HEK293 (cell line): ENCODE results near the gene ZNF860.

Source experiments
- CTCF ChIA-PET: fragments of 350-600 bp; formaldehyde crosslinking; extraction: SDS; loops from one replicate; lab custom pipeline; 2021; ENCODE audit warnings: antibody characterized with exemption; lab: Yijun Ruan, JAX
- POLR2A ChIA-PET: fragments of 300-600 bp; formaldehyde crosslinking; extraction: SDS; loops from one replicate; lab custom pipeline; 2020; ENCODE audit warnings: antibody characterized with exemption, inconsistent platforms; lab: Yijun Ruan, JAX
- H3K27ac ChIP-seq: fragments of 200-500 bp; sonication (Bioruptor generic); 2 replicates; pipeline ENCODE4 v1.5.1; 2014; ENCODE audit warnings: low read depth, low read length, control low read depth, inconsistent platforms; ENCODE audit errors: extremely low read depth
- H3K36me3 ChIP-seq, 2 experiments: fragments of 200-500 bp in 1 of 2; sonication (Bioruptor generic) in 1 of 2; 1 replicate in 1 of 2; 2 replicates in 1 of 2; pipeline ENCODE4 v1.5.1; 2014 to 2017; ENCODE audit warnings: inconsistent platforms in 2 of 2, low read length in 2 of 2; ENCODE audit not compliant: control insufficient read depth in 2 of 2, insufficient read depth in 1 of 2
- H3K4me1 ChIP-seq: fragments of 200-500 bp; sonication (Bioruptor generic); 2 replicates; pipeline ENCODE4 v1.5.1; 2014; ENCODE audit warnings: mild to moderate bottlenecking, low read length, inconsistent platforms; ENCODE audit not compliant: control insufficient read depth, insufficient read depth
- H3K4me3 ChIP-seq: 2 replicates; pipeline ENCODE4 v1.5.1; 2011; ENCODE audit warnings: low read depth, mild to moderate bottlenecking, control low read depth, low read length, moderate library complexity
- H3K9me3 ChIP-seq: fragments of 200-500 bp; sonication (Bioruptor generic); 2 replicates; pipeline ENCODE4 v1.5.1; 2014; ENCODE audit warnings: low read depth, low read length, inconsistent platforms; ENCODE audit not compliant: control insufficient read depth, insufficient read depth
- ELK4 ChIP-seq: IDR thresholded peaks from 2 replicates; pipeline ENCODE4 v1.6.1; 2011; ENCODE audit warnings: mild to moderate bottlenecking, low read depth, low read length, borderline replicate concordance
- INSM2 ChIP-seq: fragments of 450-650 bp; formaldehyde crosslinking; IDR thresholded peaks from 2 replicates; pipeline ENCODE4 v1.5.1; 2016; ENCODE audit warnings: missing biosample characterization, missing genetic modification characterization
- KLF16 ChIP-seq: fragments of 450-650 bp; formaldehyde crosslinking; IDR thresholded peaks from 2 replicates; pipeline ENCODE4 v1.5.1; 2017; ENCODE audit warnings: missing biosample characterization, missing genetic modification characterization
- PRDM10 ChIP-seq: fragments of 450-650 bp; formaldehyde crosslinking; IDR thresholded peaks from 2 replicates; pipeline ENCODE4 v1.5.1; 2016; ENCODE audit warnings: missing biosample characterization, missing genetic modification characterization
- RBAK ChIP-seq: fragments of 450-650 bp; formaldehyde crosslinking; IDR thresholded peaks from 2 replicates; pipeline ENCODE4 v1.5.1; 2016; ENCODE audit warnings: missing biosample characterization, missing genetic modification characterization
- REPIN1 ChIP-seq: fragments of 450-650 bp; formaldehyde crosslinking; IDR thresholded peaks from 2 replicates; pipeline ENCODE4 v1.5.1; 2017; ENCODE audit warnings: missing biosample characterization, missing genetic modification characterization, low read depth
- ZBTB17 ChIP-seq: fragments of 450-650 bp; formaldehyde crosslinking; IDR thresholded peaks from 2 replicates; pipeline ENCODE4 v1.5.1; 2016; ENCODE audit warnings: missing biosample characterization, missing genetic modification characterization
- ZBTB7A ChIP-seq: fragments of 450-650 bp; formaldehyde crosslinking; IDR thresholded peaks from 2 replicates; pipeline ENCODE4 v1.5.1; 2016; ENCODE audit warnings: low read depth, missing biosample characterization, missing genetic modification characterization
- ZEB2 ChIP-seq: fragments of 450-650 bp; formaldehyde crosslinking; IDR thresholded peaks from 2 replicates; pipeline ENCODE4 v1.5.1; 2016; ENCODE audit warnings: missing biosample characterization, missing genetic modification characterization
- ZNF148 ChIP-seq: fragments of 450-650 bp; formaldehyde crosslinking; IDR thresholded peaks from 2 replicates; pipeline ENCODE4 v1.5.0; 2017; ENCODE audit warnings: missing biosample characterization, missing genetic modification characterization, borderline replicate concordance
- ZNF23 ChIP-seq: fragments of 450-650 bp; formaldehyde crosslinking; IDR thresholded peaks from 2 replicates; pipeline ENCODE4 v1.5.1; 2016; ENCODE audit warnings: missing biosample characterization, missing genetic modification characterization, borderline replicate concordance
- ZNF239 ChIP-seq: fragments of 450-650 bp; formaldehyde crosslinking; IDR thresholded peaks from 2 replicates; pipeline ENCODE4 v1.5.1; 2016; ENCODE audit warnings: missing biosample characterization, missing genetic modification characterization
- ZNF311 ChIP-seq: fragments of 450-650 bp; formaldehyde crosslinking; IDR thresholded peaks from 2 replicates; pipeline ENCODE4 v1.5.1; 2017; ENCODE audit warnings: missing biosample characterization, missing genetic modification characterization, borderline replicate concordance
- ZNF350 ChIP-seq: fragments of 450-650 bp; formaldehyde crosslinking; IDR thresholded peaks from 2 replicates; pipeline ENCODE4 v1.5.0; 2017; ENCODE audit warnings: missing biosample characterization, mild to moderate bottlenecking, missing genetic modification characterization
- ZNF354C ChIP-seq: fragments of 450-650 bp; formaldehyde crosslinking; IDR thresholded peaks from 2 replicates; pipeline ENCODE4 v1.5.1; 2016; ENCODE audit warnings: missing biosample characterization, missing genetic modification characterization, low read depth, borderline replicate concordance
- ZNF37A ChIP-seq: fragments of 450-650 bp; IDR thresholded peaks from 2 replicates; pipeline ENCODE4 v1.5.1; 2018; ENCODE audit warnings: missing biosample characterization, missing genetic modification characterization
- ZNF513 ChIP-seq: fragments of 450-650 bp; IDR thresholded peaks from 2 replicates; pipeline ENCODE4 v1.5.1; 2018; ENCODE audit warnings: missing biosample characterization, missing genetic modification characterization
- ZNF521 ChIP-seq: fragments of 450-650 bp; formaldehyde crosslinking; IDR thresholded peaks from 2 replicates; pipeline ENCODE4 v1.5.1; 2017; ENCODE audit warnings: missing biosample characterization, mild to moderate bottlenecking, missing genetic modification characterization
- ZNF529 ChIP-seq: fragments of 450-650 bp; formaldehyde crosslinking; IDR thresholded peaks from 2 replicates; pipeline ENCODE4 v1.5.1; 2017; ENCODE audit warnings: missing genetic modification characterization, missing biosample characterization; ENCODE audit not compliant: insufficient replicate concordance
- ZNF555 ChIP-seq: fragments of 450-650 bp; formaldehyde crosslinking; conservative IDR thresholded peaks from 2 replicates; pipeline ENCODE4 v1.5.1; 2017; ENCODE audit warnings: missing biosample characterization, mild to moderate bottlenecking, missing genetic modification characterization, inconsistent platforms
- ZNF560 ChIP-seq: fragments of 450-650 bp; formaldehyde crosslinking; IDR thresholded peaks from 2 replicates; pipeline ENCODE4 v1.5.1; 2017; ENCODE audit warnings: missing biosample characterization, missing genetic modification characterization, borderline replicate concordance
- ZNF596 ChIP-seq: fragments of 450-650 bp; IDR thresholded peaks from 2 replicates; pipeline ENCODE4 v1.5.0; 2018; ENCODE audit warnings: missing biosample characterization, mild to moderate bottlenecking, missing genetic modification characterization, moderate library complexity
- ZNF76 ChIP-seq: fragments of 450-650 bp; formaldehyde crosslinking; IDR thresholded peaks from 2 replicates; pipeline ENCODE4; 2016; ENCODE audit warnings: low read depth, missing biosample characterization, missing genetic modification characterization, borderline replicate concordance

The ZNF860 gene

GRCh38 chr3:32021155-32021554, 39.6 kb downstream of the ZNF860 start (continued):
- TF ChIP-seq ZNF148 (tag by site-specific recombination) (no peak), ZNF513 (tag by site-specific recombination) (no peak)

- TF ChIP-seq ZNF76 = no peak
- TF ChIP-seq ZNF560 (tag by site-specific recombination) = no peak
- TF ChIP-seq ZNF23 = no peak
- no peak for TF ChIP-seq ZNF521 (tag by site-specific recombination)
- TF ChIP-seq ZEB2 (tag by site-specific recombination) = no peak
- no peak for TF ChIP-seq KLF16 (tag by site-specific recombination)
- TF ChIP-seq REPIN1 (tag by site-specific recombination) = no peak
- TF ChIP-seq ZNF596 (tag by site-specific recombination) = no peak
- no peak for TF ChIP-seq ZBTB17 (tag by site-specific recombination)
- TF ChIP-seq ZNF239 (tag by site-specific recombination) = no peak
- no peak for TF ChIP-seq ZNF529 (tag by site-specific recombination)
- no peak for TF ChIP-seq PRDM10 (tag by site-specific recombination)
- no peak for TF ChIP-seq ZNF37A
- TF ChIP-seq ZNF311 (tag by site-specific recombination) = no peak
- TF ChIP-seq, all 188 proteins: peak for 0
- Histone ChIP-seq H3K9me3 (no peaks in the 10 kb centered on the region), H3K27ac (no peak overlapping the region), H3K4me1 (0 out of 2 replicates have a peak, but pooled peaks cover 2% of the 10 kb centered on the region), H3K36me3 (no peaks in the 10 kb centered on the region), H3K4me3 (no peak overlapping the region)
- POLR2A ChIA-PET = no interaction called here
- CTCF ChIA-PET = interaction anchor here (0.6 to 1.2 kb wide), 3 partner anchors 115 to 122 kb away, joined by 3 to 5 read pairs (median 5); no protein-coding TSS in a partner anchor
Observed at GRCh38 chr3:32021748-32022147, 40.2 kb downstream of the ZNF860 start.

GRCh38 chr3:32022947-32023346, 41.4 kb downstream of the ZNF860 start:
- 0 out of 2 replicates have a peak, but pooled peaks cover 2% of the 10 kb centered on the region for H3K4me1 ChIP-seq
- no peaks in the 10 kb centered on the region for H3K36me3 ChIP-seq
- no peak overlapping the region for H3K27ac ChIP-seq
- POLR2A ChIA-PET = no interaction called here
- no peaks in the 10 kb centered on the region for H3K9me3 ChIP-seq
- CTCF ChIA-PET = interaction anchor here (0.6 to 1.2 kb wide), 4 partner anchors 89 to 157 kb away, joined by 3 to 7 read pairs (median 4); no protein-coding TSS in a partner anchor
- no peak overlapping the region for H3K4me3 ChIP-seq
- TF ChIP-seq RBAK (tag by site-specific recombination) (no peak), ZNF76 (no peak), ZNF529 (tag by site-specific recombination) (no peak), ZNF555 (tag by site-specific recombination) (no peak), ZNF354C (no peak), ZBTB7A (tag by site-specific recombination) (no peak), INSM2 (tag by site-specific recombination) (no peak), ZNF350 (no peak), ELK4 (no peak)
